ENCODE results near the gene VAV2.

DNA sequence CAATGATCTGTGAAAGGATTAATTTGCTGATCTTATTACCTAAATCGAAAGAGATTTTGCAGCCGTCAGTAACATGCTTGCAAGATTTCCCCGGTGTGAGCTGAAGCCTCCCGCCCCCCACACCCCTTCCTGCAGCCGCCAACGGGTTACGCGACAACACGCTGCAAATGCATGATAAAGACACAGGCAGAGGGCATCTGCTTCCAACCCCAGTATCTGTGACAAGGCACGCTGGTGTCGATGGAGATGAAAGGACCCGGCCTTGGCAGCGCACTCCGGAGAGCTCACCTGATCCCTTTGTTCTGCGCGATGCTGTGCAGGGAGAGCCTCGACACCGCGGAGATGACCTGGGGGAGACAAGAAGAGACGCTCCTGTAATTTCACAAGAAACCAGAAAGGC lies 131.0 kb downstream of the VAV2 start:
- TF ChIP-seq, protein P1, sequence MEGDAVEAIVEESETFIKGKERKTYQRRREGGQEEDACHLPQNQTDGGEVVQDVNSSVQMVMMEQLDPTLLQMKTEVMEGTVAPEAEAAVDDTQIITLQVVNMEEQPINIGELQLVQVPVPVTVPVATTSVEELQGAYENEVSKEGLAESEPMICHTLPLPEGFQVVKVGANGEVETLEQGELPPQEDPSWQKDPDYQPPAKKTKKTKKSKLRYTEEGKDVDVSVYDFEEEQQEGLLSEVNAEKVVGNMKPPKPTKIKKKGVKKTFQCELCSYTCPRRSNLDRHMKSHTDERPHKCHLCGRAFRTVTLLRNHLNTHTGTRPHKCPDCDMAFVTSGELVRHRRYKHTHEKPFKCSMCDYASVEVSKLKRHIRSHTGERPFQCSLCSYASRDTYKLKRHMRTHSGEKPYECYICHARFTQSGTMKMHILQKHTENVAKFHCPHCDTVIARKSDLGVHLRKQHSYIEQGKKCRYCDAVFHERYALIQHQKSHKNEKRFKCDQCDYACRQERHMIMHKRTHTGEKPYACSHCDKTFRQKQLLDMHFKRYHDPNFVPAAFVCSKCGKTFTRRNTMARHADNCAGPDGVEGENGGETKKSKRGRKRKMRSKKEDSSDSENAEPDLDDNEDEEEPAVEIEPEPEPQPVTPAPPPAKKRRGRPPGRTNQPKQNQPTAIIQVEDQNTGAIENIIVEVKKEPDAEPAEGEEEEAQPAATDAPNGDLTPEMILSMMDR (IDR thresholded peaks at IDR 0.05 in 2 of 3, conservative IDR thresholded peaks at IDR 0.05 in 1 of 3; ENCODE audit: insufficient read depth in 2 of 3, low read depth in 1 of 3, low read length in 3 of 3): no peak
- TF ChIP-seq, protein P2, sequence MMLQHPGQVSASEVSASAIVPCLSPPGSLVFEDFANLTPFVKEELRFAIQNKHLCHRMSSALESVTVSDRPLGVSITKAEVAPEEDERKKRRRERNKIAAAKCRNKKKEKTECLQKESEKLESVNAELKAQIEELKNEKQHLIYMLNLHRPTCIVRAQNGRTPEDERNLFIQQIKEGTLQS (IDR thresholded peaks at IDR 0.05): no peak
- TF ChIP-seq, protein P2 (CRISPR knock-in tag; conservative IDR thresholded peaks at IDR 0.05): no peak
- TF ChIP-seq HLTF (IDR thresholded peaks at IDR 0.05) (no peak), SP1 (CRISPR knock-in tag; IDR thresholded peaks at IDR 0.05) (no peak), RFX5 (IDR thresholded peaks at IDR 0.05; ENCODE audit: low read depth, low read length) (no peak), SMAD4 (CRISPR knock-in tag; conservative IDR thresholded peaks at IDR 0.05) (no peak), SLC30A9 (CRISPR knock-in tag; IDR thresholded peaks at IDR 0.05) (no peak), BACH1 (tag; IDR thresholded peaks at IDR 0.05) (no peak)
- TF ChIP-seq, protein P3, sequence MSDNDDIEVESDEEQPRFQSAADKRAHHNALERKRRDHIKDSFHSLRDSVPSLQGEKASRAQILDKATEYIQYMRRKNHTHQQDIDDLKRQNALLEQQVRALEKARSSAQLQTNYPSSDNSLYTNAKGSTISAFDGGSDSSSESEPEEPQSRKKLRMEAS (CRISPR knock-in tag; IDR thresholded peaks at IDR 0.05): no peak

Data from K562 (cell line).